HepG2 (cell line): ENCODE measurements around the gene HNF1B. TPM values are rescaled to one million over a fixed set of nuclear protein-coding genes. Genes with fewer than 3 reads are reported as not detected.

Experiments used
- DRAP1 ChIP-seq: IDR thresholded peaks from 2 replicates; pipeline ENCODE4 v1.6.1; 2016; ENCODE audit warnings: missing genetic modification reagents, missing compliant biosample characterization
- GATAD1 ChIP-seq: IDR thresholded peaks from 2 replicates; pipeline ENCODE4 v1.6.1; 2016; ENCODE audit warnings: missing genetic modification reagents, missing compliant biosample characterization
- GATAD2A ChIP-seq: IDR thresholded peaks from 2 replicates; pipeline ENCODE4 v1.6.1; 2016
- GTF3A ChIP-seq: sonication (generic); formaldehyde crosslinking; conservative IDR thresholded peaks from 2 replicates; pipeline ENCODE4 v1.4.0; 2020; ENCODE audit warnings: mild to moderate bottlenecking, missing genetic modification reagents
- HOMEZ ChIP-seq: IDR thresholded peaks from 2 replicates; pipeline ENCODE4 v1.6.1; 2016; ENCODE audit warnings: low read depth
- KAT8 ChIP-seq: IDR thresholded peaks from 2 replicates; pipeline ENCODE4 v1.6.1; 2016; ENCODE audit warnings: missing genetic modification reagents, missing compliant biosample characterization
- KDM5A ChIP-seq: fragments of 200-600 bp; sonication (generic); IDR thresholded peaks from 2 replicates; pipeline ENCODE4 v1.7.0; 2018; ENCODE audit warnings: antibody characterized with exemption, mild to moderate bottlenecking, low read length, borderline replicate concordance
- KMT2B ChIP-seq: IDR thresholded peaks from 2 replicates; pipeline ENCODE4 v1.6.1; 2016; ENCODE audit warnings: missing genetic modification reagents, missing compliant biosample characterization
- MIXL1 ChIP-seq: IDR thresholded peaks from 2 replicates; pipeline ENCODE4 v1.6.1; 2016
- MXI1 ChIP-seq: IDR thresholded peaks from 3 replicates; pipeline ENCODE4 v1.6.1; 2012; ENCODE audit warnings: low read depth, low read length, inconsistent platforms, borderline replicate concordance
- POLR2A ChIP-seq, 2 experiments: IDR thresholded peaks; 2 replicates each; pipeline ENCODE4 v1.6.1; 2011; ENCODE audit warnings: low read depth in 2 of 2, low read length in 2 of 2, mild to moderate bottlenecking in 1 of 2, moderate library complexity in 1 of 2; ENCODE audit not compliant: insufficient read depth in 1 of 2
- SALL1 ChIP-seq: sonication (generic); formaldehyde crosslinking; IDR thresholded peaks from 2 replicates; pipeline ENCODE4 v1.8.0; 2022; ENCODE audit warnings: mild to moderate bottlenecking, missing genetic modification reagents
- SNAI1 ChIP-seq: sonication (generic); formaldehyde crosslinking; IDR thresholded peaks from 2 replicates; pipeline ENCODE4 v1.5.0; 2020; ENCODE audit warnings: mild to moderate bottlenecking, missing genetic modification reagents, borderline replicate concordance
- SNRNP70 ChIP-seq: fragments of 200-400 bp; formaldehyde crosslinking; IDR thresholded peaks from 2 replicates; pipeline ENCODE4 v1.6.1; 2017; ENCODE audit warnings: mild to moderate bottlenecking, low read depth, low read length, moderate library complexity
- SOX13 ChIP-seq, 3 experiments: fragments of 450-650 bp in 1 of 3; sonication (generic) in 1 of 3; formaldehyde crosslinking in 1 of 3; IDR thresholded peaks in 2 of 3; conservative IDR thresholded peaks in 1 of 3; 2 replicates each; pipeline versions ENCODE4 v1.5.0 to v1.6.1; 2016 to 2020; ENCODE audit warnings: antibody characterized with exemption in 1 of 3, mild to moderate bottlenecking in 1 of 3, missing compliant biosample characterization in 1 of 3, missing genetic modification reagents in 1 of 3, moderate library complexity in 1 of 3
- TBX2 ChIP-seq: sonication (generic); formaldehyde crosslinking; IDR thresholded peaks from 2 replicates; pipeline ENCODE4 v1.5.0; 2020; ENCODE audit warnings: missing genetic modification reagents, mild to moderate bottlenecking, borderline replicate concordance
- TFE3 ChIP-seq: IDR thresholded peaks from 2 replicates; pipeline ENCODE4 v1.6.1; 2016
- TOE1 ChIP-seq: sonication (generic); formaldehyde crosslinking; IDR thresholded peaks from 2 replicates; pipeline ENCODE4 v1.4.0; 2020; ENCODE audit warnings: mild to moderate bottlenecking, missing genetic modification reagents
- ZBTB7B ChIP-seq: sonication (generic); formaldehyde crosslinking; IDR thresholded peaks from 2 replicates; pipeline ENCODE4 v1.4.0; 2020; ENCODE audit warnings: missing genetic modification reagents
- ZFP91 ChIP-seq: sonication (generic); formaldehyde crosslinking; IDR thresholded peaks from 2 replicates; pipeline ENCODE4 v1.9.0; 2022; ENCODE audit warnings: missing genetic modification reagents, mild to moderate bottlenecking, borderline replicate concordance
- ZNF20 ChIP-seq: sonication (generic); formaldehyde crosslinking; IDR thresholded peaks from 2 replicates; pipeline ENCODE4 v1.4.0; 2020; ENCODE audit warnings: mild to moderate bottlenecking, moderate library complexity, missing genetic modification reagents
- ZNF775 ChIP-seq: sonication (generic); formaldehyde crosslinking; IDR thresholded peaks from 2 replicates; pipeline ENCODE4 v1.4.0; 2020; ENCODE audit warnings: missing genetic modification reagents, mild to moderate bottlenecking, moderate library complexity, borderline replicate concordance
- ZNF784 ChIP-seq: sonication (generic); formaldehyde crosslinking; IDR thresholded peaks from 2 replicates; pipeline ENCODE4 v1.5.1; 2020; ENCODE audit warnings: missing genetic modification reagents, mild to moderate bottlenecking, borderline replicate concordance
- ZNF891 ChIP-seq: sonication (generic); formaldehyde crosslinking; IDR thresholded peaks from 2 replicates; pipeline ENCODE4 v1.5.0; 2020; ENCODE audit warnings: mild to moderate bottlenecking, missing genetic modification reagents
- polyA plus RNA-seq, 8 experiments: library from polyadenylated mRNA; depleted of rRNA in 3 of 8; stranded (reverse) in 7 of 8; unstranded in 1 of 8; fragments of >200 nt; fragmentation: Illumina TruSeq in 4 of 8; extraction: Trizol in 4 of 8; gene quantifications; 2 replicates each; pipeline versions ENCODE4 v1.2.1 to v1.2.3, GENCODE V29; 2011 to 2016; ENCODE audit warnings: low read depth in 4 of 8, missing spikeins in 1 of 8, mixed read lengths in 1 of 8; ENCODE audit not compliant: insufficient read depth in 1 of 8
- total RNA-seq, 5 experiments: library from RNA; depleted of rRNA; stranded (reverse); fragments of >200 nt; fragmentation: Illumina TruSeq; extraction: Trizol; gene quantifications; 2 replicates each; pipeline ENCODE4 v1.2.3, GENCODE V29; 2016; ENCODE audit warnings: low read depth in 1 of 5

The HNF1B gene
- total and polyA plus RNA-seq, 2 of the 13 experiments (the other 11 are each of a cell fraction or from before 2014, with no cell fraction given): 1.9 to 5.3 TPM

GRCh38 chr17:37643118-37643766 is 101.6 kb downstream of the HNF1B start, which contains the start of gene DDX52 (continued):
- TF ChIP-seq KMT2B (CRISPR knock-in tag) (peak; percentile 86), KAT8 (CRISPR knock-in tag) (peak; percentile 76), DRAP1 (CRISPR knock-in tag) (peak; percentile 60), ZBTB7B (CRISPR knock-in tag) (no peak), ZNF775 (CRISPR knock-in tag) (no peak), MIXL1 (CRISPR knock-in tag) (peak; percentile 70; the same call in 1 of the 2 replicates), GATAD1 (peak; percentile 89), SALL1 (CRISPR knock-in tag) (peak; percentile 57; the same call in 1 of the 2 replicates), ZNF891 (CRISPR knock-in tag) (peak; percentile 75; the same call in 1 of the 2 replicates), ZNF784 (CRISPR knock-in tag) (peak; percentile 19; the same call in 1 of the 2 replicates), TBX2 (CRISPR knock-in tag) (peak; percentile 68), SNRNP70 (no peak), TFE3 (0 out of 2 replicates have a peak, but pooled peaks have one; percentile 28), POLR2A (IDR thresholded peaks at IDR 0.05; ENCODE audit: insufficient read depth in 1 of 2, low read depth in 2 of 2, low read length in 2 of 2) (peak; percentile 64 to 82), HOMEZ (peak; percentile 32), GATAD2A (0 out of 2 replicates have a peak, but pooled peaks have one; percentile 16), KDM5A (peak; percentile 82), TOE1 (CRISPR knock-in tag) (no peak), MXI1 (peak; percentile 41; the same call in 1 of the 3 replicates), SNAI1 (CRISPR knock-in tag) (peak; percentile 82; the same call in 1 of the 2 replicates), SOX13 (IDR thresholded peaks at IDR 0.05) (no peak), SOX13 (CRISPR knock-in tag; conservative IDR thresholded peaks at IDR 0.05 in 1 of 2, IDR thresholded peaks at IDR 0.05 in 1 of 2) (peak in 1 of 2 experiments; percentile 37; a peak in 2 of 4 replicates), ZFP91 (CRISPR knock-in tag) (peak; percentile 52; the same call in 1 of the 2 replicates), ZNF20 (peak; percentile 64; the same call in 1 of the 2 replicates), GTF3A (CRISPR knock-in tag) (no peak)
